ENCODE results near the gene HHAT.

GRCh38 chr1:210374600-210374953 is 45.9 kb downstream of the HHAT start:
- TF ChIP-seq CTCF (IDR thresholded peaks at IDR 0.05; ENCODE audit: low read depth, low read length): no peak
- no peak for TF ChIP-seq POLR2A (IDR thresholded peaks at IDR 0.05; ENCODE audit: extremely low read depth, insufficient read length)
- TF ChIP-seq MAX (IDR thresholded peaks at IDR 0.05; ENCODE audit: low read depth, low read length): no peak
- no peak for TF ChIP-seq MYC (IDR thresholded peaks at IDR 0.05; ENCODE audit: low read depth, low read length)
